Measurements from ENCODE around the gene EIF2B1. TPM values are rescaled to one million over a fixed set of nuclear protein-coding genes. Genes with fewer than 3 reads are reported as not detected.

The EIF2B1 gene
- total and polyA plus RNA-seq, 2 donors (not counting 1 experiment from before 2014, with no cell fraction given) = 48.9 to 54.0 TPM

DNA sequence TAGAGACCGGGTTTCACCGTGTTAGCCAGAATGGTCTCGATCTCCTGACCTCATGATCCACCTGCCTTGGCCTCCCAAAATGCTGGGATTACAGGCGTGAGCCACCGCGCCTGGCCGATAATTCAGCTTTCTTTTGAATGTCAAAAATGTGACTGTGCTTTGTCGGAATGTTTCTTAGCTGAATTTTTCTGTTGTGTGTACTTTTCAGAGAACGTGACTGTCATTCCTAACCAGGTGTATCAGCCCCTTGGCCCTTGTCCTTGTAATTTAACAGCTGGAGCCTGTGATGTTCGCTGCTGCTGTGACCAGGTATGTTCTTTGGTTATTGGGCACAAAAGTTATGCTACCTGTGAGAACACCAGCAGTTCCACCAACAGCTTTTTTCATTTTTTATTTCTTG is 45.5 kb upstream of the EIF2B1 start:
- no peaks in the 10 kb centered on the region for H3K9me3 ChIP-seq (ENCODE audit: control extremely low read depth in 1 of 3, control insufficient read depth in 2 of 3, insufficient read depth in 1 of 3, low read length in 2 of 3)
- no peak overlapping the region for H3K27ac Mint-ChIP-seq
- 100% methylated on average over 8 of the region's 10 CpGs for WGBS (ENCODE audit: insufficient coverage)
- H3K27me3 ChIP-seq (replicated peaks in 1 of 4; ENCODE audit: control extremely low read depth in 1 of 4, control insufficient read depth in 3 of 4, insufficient read depth in 4 of 4, low read length in 3 of 4) = no peaks in the 10 kb centered on the region
- H3K36me3 ChIP-seq (replicated peaks in 1 of 2; ENCODE audit: control extremely low read depth in 1 of 2, control insufficient read depth in 1 of 2, extremely low read depth in 1 of 2, insufficient read depth in 2 of 2, low read length in 1 of 2) = peaks cover 0 to 8% of the 10 kb centered on the region in 2 experiments
- CTCF ChIA-PET = no interaction called here
- no peaks in the 10 kb centered on the region for H3K27me3 Mint-ChIP-seq
- H3K4me2 ChIP-seq (replicated peaks; ENCODE audit: low read depth, low read length, poor library complexity, severe bottlenecking) = no peak overlapping the region
- H3K79me2 ChIP-seq (ENCODE audit: control insufficient read depth, insufficient read depth, low read length) = no peaks in the 10 kb centered on the region
- H3K4me1 ChIP-seq (ENCODE audit: control insufficient read depth in 2 of 2, insufficient read depth in 2 of 2, low read length in 2 of 2) = no peaks in the 10 kb centered on the region
- H2AFZ ChIP-seq (ENCODE audit: insufficient read depth, low read depth, low read length, poor library complexity, severe bottlenecking) = no peak overlapping the region
- no peak for DNase-seq
- ATAC-seq (ENCODE audit: low read depth) = no peak
- no peak overlapping the region for H3K27ac ChIP-seq (ENCODE audit: low read length in 2 of 2)
- H3K4me1 Mint-ChIP-seq = no peaks in the 10 kb centered on the region
- intact Hi-C loops (cut with micrococcal nuclease) = no loop called here
- TF ChIP-seq, protein P1, sequence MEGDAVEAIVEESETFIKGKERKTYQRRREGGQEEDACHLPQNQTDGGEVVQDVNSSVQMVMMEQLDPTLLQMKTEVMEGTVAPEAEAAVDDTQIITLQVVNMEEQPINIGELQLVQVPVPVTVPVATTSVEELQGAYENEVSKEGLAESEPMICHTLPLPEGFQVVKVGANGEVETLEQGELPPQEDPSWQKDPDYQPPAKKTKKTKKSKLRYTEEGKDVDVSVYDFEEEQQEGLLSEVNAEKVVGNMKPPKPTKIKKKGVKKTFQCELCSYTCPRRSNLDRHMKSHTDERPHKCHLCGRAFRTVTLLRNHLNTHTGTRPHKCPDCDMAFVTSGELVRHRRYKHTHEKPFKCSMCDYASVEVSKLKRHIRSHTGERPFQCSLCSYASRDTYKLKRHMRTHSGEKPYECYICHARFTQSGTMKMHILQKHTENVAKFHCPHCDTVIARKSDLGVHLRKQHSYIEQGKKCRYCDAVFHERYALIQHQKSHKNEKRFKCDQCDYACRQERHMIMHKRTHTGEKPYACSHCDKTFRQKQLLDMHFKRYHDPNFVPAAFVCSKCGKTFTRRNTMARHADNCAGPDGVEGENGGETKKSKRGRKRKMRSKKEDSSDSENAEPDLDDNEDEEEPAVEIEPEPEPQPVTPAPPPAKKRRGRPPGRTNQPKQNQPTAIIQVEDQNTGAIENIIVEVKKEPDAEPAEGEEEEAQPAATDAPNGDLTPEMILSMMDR (IDR thresholded peaks at IDR 0.05) = no peak
- no peak for TF ChIP-seq EZH2 (IDR thresholded peaks at IDR 0.05; ENCODE audit: borderline replicate concordance, insufficient read depth, low read depth, low read length, poor library complexity, severe bottlenecking)
- no peaks in the 10 kb centered on the region for H3K9me3 Mint-ChIP-seq (ENCODE audit: insufficient read depth)
- no peak overlapping the region for H3K4me3 ChIP-seq (ENCODE audit: control extremely low read depth in 1 of 5, extremely low read depth in 1 of 5, insufficient read depth in 1 of 5, low read depth in 2 of 5, low read length in 4 of 5)
- no peak overlapping the region for H3K9ac ChIP-seq (ENCODE audit: low read length)
- POLR2A ChIA-PET = no interaction called here
- no peak overlapping the region for H3K4me3 Mint-ChIP-seq
- H4K20me1 ChIP-seq (ENCODE audit: control insufficient read depth, insufficient read depth, low read length, poor library complexity, severe bottlenecking) = no peaks in the 10 kb centered on the region

DNA sequence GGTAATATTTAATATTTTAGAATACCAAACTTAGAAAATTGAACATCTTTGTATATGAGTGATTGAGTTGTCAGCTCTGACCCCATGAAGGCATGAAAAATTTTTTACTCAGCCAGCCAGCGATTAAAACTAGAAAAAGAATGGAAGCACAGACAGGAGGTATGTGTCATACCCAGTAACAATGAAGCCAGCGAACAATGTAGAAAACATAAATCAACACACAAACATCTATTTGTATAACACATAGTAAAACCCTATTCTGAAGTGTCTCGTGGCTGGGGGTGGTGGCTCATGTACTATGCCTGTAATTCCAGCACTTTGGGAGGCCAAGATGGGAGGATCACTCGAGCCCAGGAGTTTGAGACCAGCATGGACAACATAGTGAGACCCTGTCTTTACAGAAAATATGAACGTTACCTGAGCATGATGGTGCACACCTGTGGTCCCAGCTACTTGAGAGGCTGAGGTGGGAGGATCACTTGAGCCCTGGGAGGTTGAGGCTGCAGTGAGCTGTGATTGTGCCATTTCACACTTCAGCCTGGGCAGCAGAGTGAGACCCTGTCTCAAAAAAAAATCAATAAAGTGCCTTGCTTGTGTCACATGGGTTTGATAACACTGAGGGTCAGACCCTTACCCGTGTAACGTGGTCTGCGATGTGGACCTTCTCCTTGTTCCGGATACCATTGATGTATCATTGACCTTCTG is 43.3 kb upstream of the EIF2B1 start:
- TF ChIP-seq EZH2 (IDR thresholded peaks at IDR 0.05; ENCODE audit: borderline replicate concordance, insufficient read depth, low read depth, low read length, poor library complexity, severe bottlenecking) = no peak
- TF ChIP-seq, protein P1 (IDR thresholded peaks at IDR 0.05) = no peak

More for the DNA sequence above, 43.3 kb upstream of the EIF2B1 start:
- no peak for ATAC-seq (ENCODE audit: low read depth)
- H3K27me3 Mint-ChIP-seq = no peaks in the 10 kb centered on the region
- peaks cover 5% of the 10 kb centered on the region for H3K4me1 Mint-ChIP-seq
- Histone ChIP-seq H3K9me3 (ENCODE audit: control extremely low read depth in 1 of 3, control insufficient read depth in 2 of 3, insufficient read depth in 1 of 3, low read length in 2 of 3) (no peaks in the 10 kb centered on the region), H3K4me2 (replicated peaks; ENCODE audit: low read depth, low read length, poor library complexity, severe bottlenecking) (no peak overlapping the region), H4K20me1 (ENCODE audit: control insufficient read depth, insufficient read depth, low read length, poor library complexity, severe bottlenecking) (no peaks in the 10 kb centered on the region), H3K36me3 (replicated peaks in 1 of 2; ENCODE audit: control extremely low read depth in 1 of 2, control insufficient read depth in 1 of 2, extremely low read depth in 1 of 2, insufficient read depth in 2 of 2, low read length in 1 of 2) (peaks cover 0 to 8% of the 10 kb centered on the region in 2 experiments), H3K4me1 (ENCODE audit: control insufficient read depth in 2 of 2, insufficient read depth in 2 of 2, low read length in 2 of 2) (peaks cover under 1 to 3% of the 10 kb centered on the region in 2 donors), H3K27me3 (replicated peaks in 1 of 4; ENCODE audit: control extremely low read depth in 1 of 4, control insufficient read depth in 3 of 4, insufficient read depth in 4 of 4, low read length in 3 of 4) (no peaks in the 10 kb centered on the region), H3K9ac (ENCODE audit: low read length) (no peak overlapping the region), H2AFZ (ENCODE audit: insufficient read depth, low read depth, low read length, poor library complexity, severe bottlenecking) (no peak overlapping the region), H3K4me3 (ENCODE audit: control extremely low read depth in 1 of 5, extremely low read depth in 1 of 5, insufficient read depth in 1 of 5, low read depth in 2 of 5, low read length in 4 of 5) (no peak overlapping the region), H3K27ac (ENCODE audit: low read length in 2 of 2) (no peak overlapping the region), H3K79me2 (ENCODE audit: control insufficient read depth, insufficient read depth, low read length) (no peaks in the 10 kb centered on the region)
- WGBS (ENCODE audit: insufficient coverage) = 97% methylated on average over 7 of the region's 9 CpGs
- DNase-seq = no peak
- CTCF ChIA-PET = interaction anchor here (0.6 kb wide), 1 partner anchor 13 kb away, joined by 3 read pairs; no protein-coding TSS in a partner anchor
- no peak overlapping the region for H3K27ac Mint-ChIP-seq
- POLR2A ChIA-PET = no interaction called here
- intact Hi-C loops (cut with micrococcal nuclease) = no loop called here
- H3K9me3 Mint-ChIP-seq (ENCODE audit: insufficient read depth) = no peaks in the 10 kb centered on the region
- no peak overlapping the region for H3K4me3 Mint-ChIP-seq
